Endometrial microvascular endothelial cells (primary cell): Measurements from ENCODE around the gene NXT1. TPM values are rescaled to one million over a fixed set of nuclear protein-coding genes. Genes with fewer than 3 reads are reported as not detected.

Source experiments
- in situ Hi-C: cut with HindIII; loops from 2 replicates; pipeline ENCODE4 v1.10.0; 2017; ENCODE audit warnings: low sequenced_read_pairs, low pct_unique_long_range_greater_than_20kb; ENCODE audit errors: inconsistent ontology term
- total RNA-seq: library from RNA; depleted of rRNA; stranded (reverse); fragments of >200 nt; gene quantifications from one replicate; pipeline ENCODE4 v1.2.3, GENCODE V29; 2015; ENCODE audit errors: inconsistent ontology term

The NXT1 gene
- total RNA-seq, 1 donor from 2014 or later: 35.5 TPM

DNA sequence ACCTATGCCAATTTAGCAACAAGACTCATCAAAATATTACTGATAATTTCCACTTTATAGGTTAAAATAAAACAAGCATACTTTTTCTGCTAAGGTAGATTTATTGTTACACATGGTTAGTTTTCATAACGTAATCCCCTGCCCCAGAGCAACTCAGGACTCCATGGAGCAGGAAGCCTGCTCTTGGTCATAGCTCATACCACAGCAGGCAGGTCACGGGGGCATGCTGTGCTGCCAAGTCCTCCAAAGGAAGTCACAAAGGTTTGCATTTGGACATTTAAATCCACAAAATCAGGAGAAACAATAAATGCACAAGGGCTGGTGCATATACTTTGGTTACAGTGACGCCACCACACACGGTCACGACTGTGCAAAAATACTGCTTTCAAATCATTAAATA lies 23.9 kb downstream of the NXT1 start:
- in situ Hi-C loops: no loop called here

DNA sequence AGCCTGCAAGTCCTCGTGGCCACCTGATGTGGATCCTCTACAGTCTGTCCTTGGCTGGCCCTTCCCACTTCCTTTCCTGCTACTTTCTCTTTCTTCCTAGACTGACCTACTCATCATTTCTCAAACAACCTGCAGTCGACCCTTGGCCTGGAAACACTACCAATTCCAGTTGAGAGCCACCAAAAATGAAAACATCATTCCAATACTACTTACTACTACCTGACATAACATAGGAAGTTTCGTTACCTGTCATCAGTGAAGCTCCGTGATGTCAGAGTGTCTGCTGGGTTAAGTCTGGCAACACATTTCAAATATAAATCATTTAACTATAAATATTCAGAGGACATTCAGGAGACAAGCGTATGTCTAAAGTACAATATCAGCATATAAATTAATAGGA lies 25.2 kb downstream of the NXT1 start:
- in situ Hi-C loops: no loop called here

DNA sequence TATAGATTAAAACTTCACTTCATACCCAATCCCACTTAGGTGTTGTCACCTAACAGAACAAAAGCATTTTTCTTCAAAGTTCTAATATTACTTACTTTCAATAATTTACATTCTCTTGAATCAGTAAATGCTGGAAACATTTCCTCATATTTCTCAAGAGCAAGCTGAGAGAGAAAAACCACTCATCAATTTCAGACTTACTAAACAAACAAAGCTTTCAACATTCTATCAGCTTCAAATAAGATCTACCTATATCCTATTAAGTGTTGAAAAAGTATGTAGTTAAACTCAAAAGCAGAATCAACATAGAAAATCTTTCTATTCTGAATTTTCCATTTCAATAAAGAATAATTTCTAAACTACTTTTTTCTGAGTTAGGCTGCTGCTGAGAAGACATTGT lies 29.2 kb downstream of the NXT1 start:
- in situ Hi-C loops: no loop called here

DNA sequence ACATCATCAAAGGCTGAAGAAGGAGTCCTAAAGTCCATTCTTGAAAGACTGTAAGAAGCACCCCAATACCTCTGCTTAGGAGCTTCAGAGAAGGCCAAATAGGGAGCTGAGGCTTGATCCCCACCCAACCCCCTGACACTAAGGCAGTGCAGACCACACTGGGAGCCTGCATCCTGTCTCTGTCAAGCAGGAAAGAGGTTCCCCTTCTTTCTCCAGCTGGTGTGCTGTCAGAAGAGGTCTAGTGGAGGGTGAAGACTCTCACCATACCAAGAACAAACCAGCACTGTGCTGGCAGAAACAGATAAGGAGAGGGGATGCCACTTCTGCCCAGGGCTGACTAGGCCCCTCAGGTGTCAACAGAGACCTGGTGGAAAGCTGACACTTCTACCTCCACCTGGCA lies 31.3 kb downstream of the NXT1 start:
- in situ Hi-C loops: no loop called here

DNA sequence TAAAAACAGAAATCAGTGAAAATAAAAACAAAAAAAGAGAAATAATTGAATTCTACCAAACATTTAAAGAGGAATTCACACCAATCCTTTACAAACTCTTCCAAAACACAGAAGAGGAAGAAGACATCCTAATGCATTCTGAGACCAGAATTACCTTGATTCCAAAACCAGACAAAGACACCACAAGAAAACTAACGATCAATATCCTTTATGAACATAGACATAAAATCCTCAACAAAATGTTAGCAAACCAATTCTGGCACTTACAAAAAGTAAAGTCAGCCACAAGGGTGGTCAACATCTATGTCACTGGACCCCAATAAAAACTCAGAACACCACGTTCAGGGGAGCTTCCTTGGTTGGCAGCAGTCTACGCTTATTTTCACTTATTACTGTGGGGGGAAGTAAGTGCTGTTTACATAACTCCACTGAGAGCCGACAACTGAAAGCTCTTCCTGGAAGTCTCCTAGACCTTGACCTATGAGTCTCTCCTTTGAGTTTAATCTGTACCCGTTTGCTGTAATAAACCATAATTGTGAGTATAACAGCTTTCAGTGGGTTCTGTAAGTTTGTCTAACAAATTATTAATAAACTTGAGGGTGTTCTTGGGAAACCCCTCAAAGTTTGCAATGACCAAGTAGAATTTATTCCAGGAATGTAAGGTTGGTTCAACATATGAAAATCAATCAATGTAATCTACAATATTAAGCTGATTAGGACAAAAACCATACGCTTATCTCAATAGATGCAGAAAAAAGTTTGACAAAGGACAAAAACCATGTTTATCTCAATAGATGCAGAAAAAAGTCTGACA lies 35.9 kb downstream of the NXT1 start:
- in situ Hi-C loops: no loop called here

DNA sequence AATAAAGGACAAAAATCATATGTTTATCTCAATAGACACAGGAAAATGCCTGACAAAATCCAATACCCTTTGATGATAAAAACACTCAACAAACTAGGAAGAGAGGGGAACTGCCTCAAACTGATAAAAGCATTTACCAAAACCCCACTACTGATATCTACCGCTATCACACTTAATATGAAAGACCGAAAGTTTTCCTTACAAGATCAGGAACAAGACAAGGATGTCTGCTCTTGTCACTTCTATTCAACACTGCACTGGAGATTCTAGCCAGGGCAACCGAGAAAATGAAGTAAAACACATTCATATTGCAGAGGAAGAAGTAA lies 36.5 kb downstream of the NXT1 start:
- in situ Hi-C loops: no loop called here

DNA sequence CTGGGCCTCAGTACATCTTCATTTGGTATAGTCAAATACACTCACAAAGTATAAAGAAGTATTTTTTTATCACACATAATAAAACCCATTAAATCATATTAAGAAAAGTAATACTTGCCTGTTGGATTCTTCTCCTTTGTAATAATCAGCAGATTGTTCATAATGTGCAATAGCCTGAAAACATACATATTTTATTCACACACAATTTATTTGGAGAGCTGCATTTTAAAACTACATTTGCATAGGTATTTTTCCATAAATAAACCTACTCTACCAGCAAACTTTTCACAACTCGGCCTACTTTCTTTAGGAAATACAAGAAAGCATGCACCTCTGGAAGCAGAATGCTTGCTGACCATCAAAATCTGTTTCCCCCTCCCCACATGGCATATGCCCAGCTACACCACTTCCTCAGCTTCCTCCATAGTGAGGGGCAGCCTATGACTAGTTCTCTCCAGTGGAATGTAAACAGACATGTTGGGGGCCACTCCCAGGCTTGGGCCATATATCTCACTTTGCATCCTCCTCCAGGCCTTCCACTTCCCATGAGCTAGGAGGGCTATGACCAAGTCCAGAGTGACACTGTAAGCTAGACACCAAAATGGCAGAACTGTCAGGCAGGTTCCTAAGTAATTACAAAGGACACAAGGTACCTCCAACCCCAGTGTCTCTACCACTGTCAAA lies 39.6 kb downstream of the NXT1 start:
- in situ Hi-C loops: no loop called here

DNA sequence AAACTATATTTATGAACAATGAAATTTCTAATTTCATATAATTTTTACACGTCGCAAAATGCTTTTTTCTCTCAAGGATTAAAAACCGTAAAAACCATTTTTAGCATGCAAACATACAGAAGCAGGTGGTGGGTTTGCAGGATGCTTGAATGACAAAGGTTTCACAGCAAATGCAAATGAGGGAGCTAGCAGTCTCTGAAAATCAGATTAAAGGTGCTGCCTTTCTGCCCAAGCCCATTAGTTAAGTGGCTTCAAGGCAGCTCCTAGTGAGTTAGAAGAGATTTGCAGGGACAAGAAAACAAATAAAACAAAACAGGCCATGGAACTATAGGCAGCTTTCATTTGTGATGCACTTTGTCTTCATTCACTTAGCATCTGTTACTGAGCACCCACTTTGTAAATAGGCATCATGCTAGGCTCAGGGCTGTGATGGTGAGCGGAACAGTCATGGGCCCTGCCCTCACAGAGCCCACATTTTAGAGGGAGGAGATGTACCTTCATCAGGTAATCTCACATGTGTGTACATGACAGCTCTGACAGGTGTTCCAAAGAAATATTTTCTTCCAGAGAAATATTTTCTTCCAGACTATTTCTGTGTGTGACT lies 41.2 kb downstream of the NXT1 start:
- in situ Hi-C loops: no loop called here

DNA sequence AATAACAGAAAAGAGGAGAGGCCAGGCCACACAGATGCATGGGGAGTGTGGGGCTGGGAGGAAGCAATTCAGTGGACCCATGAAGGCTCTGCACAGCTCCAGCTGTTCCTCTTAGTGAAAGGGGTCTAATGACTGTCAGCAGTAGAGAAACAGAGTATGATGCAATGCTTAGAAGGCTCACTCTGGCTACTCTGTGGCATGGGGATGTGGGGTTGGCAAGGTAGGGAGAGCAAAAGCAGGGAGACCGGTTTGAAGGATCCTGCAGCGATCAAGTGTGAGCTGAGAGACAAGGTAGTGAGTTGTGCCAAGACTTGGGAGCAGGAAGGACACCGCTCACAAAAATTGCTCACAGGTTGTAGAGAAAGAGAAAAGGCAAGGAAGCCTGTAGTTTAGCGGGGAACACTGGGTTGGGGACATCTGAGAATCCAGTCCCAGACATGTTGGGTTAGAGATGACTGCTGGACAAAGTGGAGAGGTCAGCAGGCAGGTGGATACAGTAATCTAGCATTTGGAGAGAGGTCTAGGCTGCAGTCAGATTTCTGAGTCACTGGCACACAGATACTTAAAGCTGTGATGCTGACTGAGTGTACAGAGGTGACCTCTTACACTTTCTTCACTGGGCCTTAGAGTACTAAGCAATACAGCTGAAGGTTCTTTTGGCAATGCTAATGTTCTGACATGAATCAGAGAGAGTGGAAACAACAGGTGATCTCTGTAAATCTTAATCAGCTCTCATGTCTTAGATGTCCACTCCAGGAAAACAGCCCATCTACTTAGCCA lies 43.6 kb downstream of the NXT1 start:
- in situ Hi-C loops: no loop called here

DNA sequence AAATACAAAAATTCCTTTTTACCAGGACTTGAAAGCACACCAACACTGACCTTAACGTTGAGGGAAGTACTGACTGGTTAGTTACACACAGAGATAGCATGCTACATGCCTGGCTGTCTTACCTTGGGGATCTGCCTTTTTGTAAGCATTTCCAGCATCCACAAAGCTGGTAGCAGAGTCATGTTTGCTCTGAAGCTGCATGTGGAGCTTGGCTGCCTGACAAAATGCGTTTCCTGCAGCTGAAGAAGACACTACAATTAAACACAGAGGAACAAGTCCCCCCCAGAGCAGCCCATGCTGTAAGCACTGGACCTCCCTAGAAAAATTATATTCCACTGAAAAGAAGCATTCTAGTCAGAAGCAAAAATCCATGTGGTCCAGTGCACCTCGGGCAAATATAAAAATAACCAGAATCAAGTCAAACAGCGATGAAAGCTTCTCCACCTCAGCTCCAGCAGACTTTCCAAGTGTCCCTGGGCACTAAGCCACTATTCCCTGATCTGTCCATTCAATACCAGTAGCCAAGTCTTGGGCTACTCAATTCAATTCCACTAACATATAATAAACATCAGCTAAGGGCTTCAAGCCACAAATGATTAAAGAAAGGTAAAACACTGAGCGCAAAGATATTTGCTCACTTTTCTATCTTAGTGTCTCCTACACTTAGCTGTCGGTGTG lies 46.5 kb downstream of the NXT1 start:
- in situ Hi-C loops: no loop called here

DNA sequence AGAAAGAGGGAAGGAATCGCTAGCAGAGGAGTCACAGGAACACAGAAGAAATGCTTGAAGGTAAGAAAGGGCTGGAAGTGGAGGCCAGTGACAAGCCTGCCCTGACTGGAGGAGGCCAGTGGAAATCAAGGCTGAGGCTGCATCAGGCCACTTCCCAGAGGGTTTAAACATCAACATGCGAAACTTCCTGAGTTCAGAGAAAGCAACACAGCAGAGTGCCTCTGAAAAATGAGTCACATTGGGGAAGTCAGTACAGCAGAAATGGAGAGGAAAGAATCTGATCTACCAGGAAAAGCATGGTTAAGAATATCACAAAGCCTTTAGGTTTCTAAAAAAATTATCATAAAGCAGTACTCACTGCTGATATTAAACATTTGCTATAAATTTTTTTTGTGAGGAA lies 47.4 kb downstream of the NXT1 start:
- in situ Hi-C loops: no loop called here

DNA sequence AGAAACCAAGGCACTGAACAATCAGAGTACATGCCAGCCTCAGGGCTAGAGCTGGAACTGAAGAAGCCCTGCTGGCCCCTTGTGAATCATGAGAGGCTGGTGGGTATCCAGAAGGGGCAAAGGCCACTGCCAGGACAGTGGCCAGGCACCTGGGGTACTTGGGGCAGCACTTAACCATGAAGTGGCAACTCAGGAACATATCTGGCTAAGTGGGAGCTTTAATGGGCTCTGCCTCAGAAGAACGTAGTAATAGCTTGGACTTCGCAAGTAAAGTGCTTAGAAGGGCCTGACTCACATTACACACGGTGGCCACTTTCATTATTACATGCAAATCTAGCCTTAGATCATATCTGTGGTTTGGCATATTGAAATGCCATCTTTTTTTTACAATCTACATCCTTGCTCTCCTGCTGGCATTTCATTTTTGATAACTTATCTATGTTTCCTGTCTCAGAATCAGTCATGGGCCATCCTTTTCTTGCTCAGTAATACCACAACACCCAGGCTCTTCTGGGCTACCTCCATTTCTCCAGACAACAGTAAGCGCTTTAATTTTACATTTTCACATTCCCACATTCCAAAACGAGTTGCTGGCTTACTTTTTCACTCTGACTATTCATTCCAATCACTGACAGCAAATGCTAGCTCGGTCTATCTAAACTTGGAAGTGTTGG lies 49.1 kb downstream of the NXT1 start:
- in situ Hi-C loops: no loop called here

DNA sequence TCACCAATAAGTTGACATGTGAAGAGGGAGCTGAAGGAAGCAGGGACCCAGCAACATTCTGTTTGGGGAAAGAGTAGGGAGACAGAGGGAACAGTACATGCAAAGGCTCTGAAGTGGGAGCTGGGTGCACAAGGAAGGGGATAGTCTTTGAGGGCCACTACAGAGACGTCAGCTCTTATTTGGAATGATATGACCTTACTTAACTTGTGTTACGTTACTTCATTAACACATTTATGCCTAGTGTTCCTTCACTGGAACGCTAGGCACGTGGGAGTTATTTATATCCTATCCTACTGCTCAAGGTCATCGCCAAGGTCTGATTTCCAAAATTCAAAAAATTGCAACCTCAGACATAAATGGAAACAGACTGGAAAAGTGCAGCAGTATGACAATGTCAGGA lies 50.5 kb downstream of the NXT1 start:
- in situ Hi-C loops: no loop called here

DNA sequence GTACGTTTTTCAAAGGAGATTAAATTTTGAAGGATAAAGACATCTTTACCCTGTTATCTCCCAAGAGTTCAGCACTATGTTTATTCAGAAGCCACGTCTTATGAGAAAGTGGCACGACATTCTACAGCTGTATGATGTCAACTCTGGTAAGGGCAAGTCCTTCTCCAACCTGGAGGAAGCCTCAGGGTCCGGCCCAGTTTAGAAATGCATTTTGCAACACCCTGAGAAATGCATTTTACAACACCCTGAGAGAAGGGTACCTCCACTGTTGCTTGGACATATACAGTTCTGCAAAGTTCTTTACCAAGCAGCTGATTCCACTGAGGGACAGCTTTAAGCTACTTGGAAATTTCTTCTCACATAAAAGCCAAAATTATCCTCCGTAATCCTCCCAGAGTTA lies 53.2 kb downstream of the NXT1 start:
- in situ Hi-C loops: no loop called here

DNA sequence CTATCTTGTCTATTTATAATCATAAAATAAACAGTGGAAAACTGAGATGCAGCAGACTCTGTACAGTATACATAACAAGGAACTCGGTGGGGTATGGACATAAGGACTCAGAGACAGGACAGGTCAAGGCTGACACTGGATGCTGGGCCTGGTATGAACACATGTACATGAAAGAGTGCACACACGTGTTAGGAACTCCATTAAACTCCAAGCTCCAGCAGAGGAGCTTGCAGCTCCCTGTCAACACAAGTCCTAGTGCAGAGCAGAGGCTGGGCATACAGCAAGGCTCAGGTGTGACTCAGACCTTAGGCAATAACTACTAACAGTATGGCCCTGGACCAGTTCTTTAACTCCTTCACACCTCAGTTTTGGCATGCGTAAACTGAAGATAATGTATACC lies 53.6 kb downstream of the NXT1 start:
- in situ Hi-C loops: no loop called here
